ENCODE measurements around the gene ABCA7. TPM values are rescaled to one million over a fixed set of nuclear protein-coding genes. Genes with fewer than 3 reads are reported as not detected.

Gene ABCA7
- total and polyA plus RNA-seq, 9 donors = 1.4 to 10.5 (median 2.5) TPM

- TF ChIP-seq CTCF (IDR thresholded peaks at IDR 0.05) = peak; percentile 64 to 81 (median 77)
- TF ChIP-seq EP300 (IDR thresholded peaks at IDR 0.05) = no peak
- peak in 2 of 5 donors; percentile 48 to 71 for DNase-seq
- Histone ChIP-seq H3K9me3 (no peaks in the 10 kb centered on the region), H3K4me1 (ENCODE audit: insufficient read depth) (no peaks in the 10 kb centered on the region), H3K4me3 (no peak overlapping the region), H3K36me3 (no peaks in the 10 kb centered on the region), H3K27me3 (peaks cover 13% of the 10 kb centered on the region), H3K27ac (no peak overlapping the region)
- WGBS, 3 donors = 6 to 14% (median 7%) methylated on average over 12 to 20 of the region's 20 CpGs
- intact Hi-C loops (cut with DNase I) = no loop called here
Measured at GRCh38 chr19:1001538-1002166, 38.3 kb upstream of the ABCA7 start.

GRCh38 chr19:1002600-1002999 lies 37.3 kb upstream of the ABCA7 start:
- no peaks in the 10 kb centered on the region for H3K36me3 ChIP-seq
- no peaks in the 10 kb centered on the region for H3K4me1 ChIP-seq (ENCODE audit: insufficient read depth)
- TF ChIP-seq CTCF (IDR thresholded peaks at IDR 0.05) = no peak
- no peak for TF ChIP-seq EP300 (IDR thresholded peaks at IDR 0.05)
- TF ChIP-seq POLR2A (IDR thresholded peaks at IDR 0.05) = no peak
- peak in 1 of 5 donors; percentile 27 for DNase-seq
- no peaks in the 10 kb centered on the region for H3K9me3 ChIP-seq
- 59 to 81% (median 75%) methylated on average over 4 of the region's 4 CpGs for WGBS, 3 donors
- no peak overlapping the region for H3K4me3 ChIP-seq
- H3K27me3 ChIP-seq = peaks cover 13% of the 10 kb centered on the region
- intact Hi-C loops (cut with DNase I) = no loop called here
- no peak overlapping the region for H3K27ac ChIP-seq

- no peaks in the 10 kb centered on the region for H3K4me1 ChIP-seq (ENCODE audit: insufficient read depth)
Measured at GRCh38 chr19:1003283-1003682, 36.6 kb upstream of the ABCA7 start.

GRCh38 chr19:1004204-1004802 lies 35.6 kb upstream of the ABCA7 start:
- Histone ChIP-seq H3K36me3 (no peaks in the 10 kb centered on the region), H3K4me3 (no peak overlapping the region), H3K9me3 (no peaks in the 10 kb centered on the region), H3K4me1 (ENCODE audit: insufficient read depth) (no peaks in the 10 kb centered on the region), H3K27me3 (peaks cover 5% of the 10 kb centered on the region), H3K27ac (no peak overlapping the region)
- 60 to 70% (median 61%) methylated on average over 16 to 32 of the region's 32 CpGs for WGBS, 3 donors
- intact Hi-C loops (cut with DNase I) = no loop called here
- TF ChIP-seq CTCF (IDR thresholded peaks at IDR 0.05) = no peak
- TF ChIP-seq EP300 (IDR thresholded peaks at IDR 0.05) = no peak
- TF ChIP-seq POLR2A (IDR thresholded peaks at IDR 0.05) = no peak
- DNase-seq = no peak

More at GRCh38 chr19:1003283-1003682, 36.6 kb upstream of the ABCA7 start:
- Histone ChIP-seq H3K9me3 (no peaks in the 10 kb centered on the region), H3K36me3 (no peaks in the 10 kb centered on the region), H3K27me3 (peaks cover 11% of the 10 kb centered on the region), H3K27ac (no peak overlapping the region), H3K4me3 (no peak overlapping the region)
- peak in 1 of 5 donors; percentile 33 for DNase-seq
- intact Hi-C loops (cut with DNase I) = no loop called here
- TF ChIP-seq POLR2A (IDR thresholded peaks at IDR 0.05) (no peak), EP300 (IDR thresholded peaks at IDR 0.05) (no peak), CTCF (IDR thresholded peaks at IDR 0.05) (no peak)
- WGBS, 3 donors = 83 to 87% (median 84%) methylated on average over 32 to 37 of the region's 37 CpGs
